ENCODE data around the gene C9orf72.
"Not testable (repeated sequence)": the region's sequence is repeated elsewhere in the genome, so short reads cannot be mapped to it uniquely, and the experiment has no call there.

C9orf72 gene

GRCh38 chr9:27572918-27573633 is at the start of gene C9orf72:
Gene C9orf72, minus strand, starts transcription at chr9:27573481. Its CDS starts 6,361 bp downstream, at chr9:27567120.
- no peak for DNase-seq (ENCODE audit: low read depth)

GRCh38 chr9:27622693-27623340 is 49.5 kb upstream of the C9orf72 start:
- no peak for DNase-seq (ENCODE audit: low read depth)
- no peak overlapping the region for H3K4me3 ChIP-seq (ENCODE audit: low read depth, low read length)

More at GRCh38 chr9:27572918-27573633, at the start of gene C9orf72:
- H3K4me3 ChIP-seq (ENCODE audit: low read depth, low read length): peak within 1 kb of the TSS; percentile 76

- DNase-seq (ENCODE audit: low read depth): no peak
- no peak overlapping the region for H3K4me3 ChIP-seq (ENCODE audit: low read depth, low read length)
These were observed 46.5 kb upstream of the C9orf72 start for GRCh38 chr9:27619743-27620142.

GRCh38 chr9:27618066-27618465 is 44.8 kb upstream of the C9orf72 start:
- DNase-seq (ENCODE audit: low read depth): no peak
- no peak overlapping the region for H3K4me3 ChIP-seq (ENCODE audit: low read depth, low read length)

GRCh38 chr9:27614551-27614950 is 41.3 kb upstream of the C9orf72 start:
- DNase-seq (ENCODE audit: low read depth): no peak
- no peak overlapping the region for H3K4me3 ChIP-seq (ENCODE audit: low read depth, low read length)

GRCh38 chr9:27612036-27612435 is 38.8 kb upstream of the C9orf72 start:
- not testable (repeated sequence) for DNase-seq (ENCODE audit: low read depth); H3K4me3 ChIP-seq (ENCODE audit: low read depth, low read length)

- no peak overlapping the region for H3K4me3 ChIP-seq (ENCODE audit: low read depth, low read length)
- DNase-seq (ENCODE audit: low read depth): no peak
These were observed 37.3 kb upstream of the C9orf72 start for GRCh38 chr9:27610622-27611021.

- DNase-seq (ENCODE audit: low read depth): no peak
- no peak overlapping the region for H3K4me3 ChIP-seq (ENCODE audit: low read depth, low read length)
These were observed 29.7 kb upstream of the C9orf72 start for GRCh38 chr9:27602954-27603353.

- no peak for DNase-seq (ENCODE audit: low read depth)
- H3K4me3 ChIP-seq (ENCODE audit: low read depth, low read length): no peak overlapping the region
These were observed 29.0 kb upstream of the C9orf72 start for GRCh38 chr9:27602142-27602861.

GRCh38 chr9:27601396-27601795 is 28.1 kb upstream of the C9orf72 start:
- H3K4me3 ChIP-seq (ENCODE audit: low read depth, low read length): no peak overlapping the region
- no peak for DNase-seq (ENCODE audit: low read depth)

- DNase-seq (ENCODE audit: low read depth): no peak
- no peak overlapping the region for H3K4me3 ChIP-seq (ENCODE audit: low read depth, low read length)
These were observed 27.0 kb upstream of the C9orf72 start for GRCh38 chr9:27600256-27600655.

- no peak for DNase-seq (ENCODE audit: low read depth)
- no peak overlapping the region for H3K4me3 ChIP-seq (ENCODE audit: low read depth, low read length)
These were observed 26.6 kb upstream of the C9orf72 start for GRCh38 chr9:27599870-27600238.

- DNase-seq (ENCODE audit: low read depth): no peak
These were observed 26.0 kb upstream of the C9orf72 start for GRCh38 chr9:27599102-27599869.

GRCh38 chr9:27595733-27596132 is 22.5 kb upstream of the C9orf72 start:
- no peak overlapping the region for H3K4me3 ChIP-seq (ENCODE audit: low read depth, low read length)
- DNase-seq (ENCODE audit: low read depth): no peak

More at GRCh38 chr9:27599102-27599869, 26.0 kb upstream of the C9orf72 start:
- H3K4me3 ChIP-seq (ENCODE audit: low read depth, low read length): no peak overlapping the region

- DNase-seq (ENCODE audit: low read depth): no peak
- no peak overlapping the region for H3K4me3 ChIP-seq (ENCODE audit: low read depth, low read length)
These were observed 18.4 kb upstream of the C9orf72 start for GRCh38 chr9:27591672-27592071.

- DNase-seq (ENCODE audit: low read depth): no peak
- H3K4me3 ChIP-seq (ENCODE audit: low read depth, low read length): no peak overlapping the region
These were observed 17.8 kb upstream of the C9orf72 start for GRCh38 chr9:27591093-27591492.

GRCh38 chr9:27590651-27591050 is 17.4 kb upstream of the C9orf72 start:
- no peak for DNase-seq (ENCODE audit: low read depth)
- H3K4me3 ChIP-seq (ENCODE audit: low read depth, low read length): no peak overlapping the region

GRCh38 chr9:27589462-27589861 is 16.2 kb upstream of the C9orf72 start:
- no peak for DNase-seq (ENCODE audit: low read depth)

GRCh38 chr9:27586304-27586703 is 13.0 kb upstream of the C9orf72 start:
- DNase-seq (ENCODE audit: low read depth): no peak
- H3K4me3 ChIP-seq (ENCODE audit: low read depth, low read length): no peak overlapping the region

More at GRCh38 chr9:27589462-27589861, 16.2 kb upstream of the C9orf72 start:
- no peak overlapping the region for H3K4me3 ChIP-seq (ENCODE audit: low read depth, low read length)

GRCh38 chr9:27584931-27585330 is 11.7 kb upstream of the C9orf72 start:
- DNase-seq (ENCODE audit: low read depth): no peak

More at GRCh38 chr9:27584931-27585330, 11.7 kb upstream of the C9orf72 start:
- no peak overlapping the region for H3K4me3 ChIP-seq (ENCODE audit: low read depth, low read length)

All from skeletal muscle cell (primary cell).